OCI-LY3 (cell line): ENCODE measurements around the gene CADM4.

Experiments used
- CTCF ChIP-seq: fragments of 200-600, 300-600 bp; sonication (generic); IDR thresholded peaks from 2 replicates; pipeline ENCODE4 v1.5.1; 2014; ENCODE audit warnings: antibody characterized with exemption, low read length, low read depth
- EZH2phosphoT487 ChIP-seq: fragments of 200-600 bp; shearing (Covaris generic); IDR thresholded peaks from 2 replicates; pipeline ENCODE4 v1.6.1; 2018; ENCODE audit warnings: antibody characterized with exemption, mixed run types, low read depth

- no peak for TF ChIP-seq CTCF
- TF ChIP-seq EZH2phosphoT487: no peak
Measured at GRCh38 chr19:43574424-43575155, 65.1 kb downstream of the CADM4 start.
